DMS 273 treated with DMSO at 0.1 percent for 48 hours (cell line): Measurements from ENCODE around the gene BABAM2.
"Not testable (repeated sequence)": the region's sequence is repeated elsewhere in the genome, so short reads cannot be mapped to it uniquely, and the experiment has no call there.

ENCODE experiments used
- DNase-seq: peaks from one replicate; lab custom pipeline; 2025; lab: John Stamatoyannopoulos, UW

BABAM2 gene

DNA sequence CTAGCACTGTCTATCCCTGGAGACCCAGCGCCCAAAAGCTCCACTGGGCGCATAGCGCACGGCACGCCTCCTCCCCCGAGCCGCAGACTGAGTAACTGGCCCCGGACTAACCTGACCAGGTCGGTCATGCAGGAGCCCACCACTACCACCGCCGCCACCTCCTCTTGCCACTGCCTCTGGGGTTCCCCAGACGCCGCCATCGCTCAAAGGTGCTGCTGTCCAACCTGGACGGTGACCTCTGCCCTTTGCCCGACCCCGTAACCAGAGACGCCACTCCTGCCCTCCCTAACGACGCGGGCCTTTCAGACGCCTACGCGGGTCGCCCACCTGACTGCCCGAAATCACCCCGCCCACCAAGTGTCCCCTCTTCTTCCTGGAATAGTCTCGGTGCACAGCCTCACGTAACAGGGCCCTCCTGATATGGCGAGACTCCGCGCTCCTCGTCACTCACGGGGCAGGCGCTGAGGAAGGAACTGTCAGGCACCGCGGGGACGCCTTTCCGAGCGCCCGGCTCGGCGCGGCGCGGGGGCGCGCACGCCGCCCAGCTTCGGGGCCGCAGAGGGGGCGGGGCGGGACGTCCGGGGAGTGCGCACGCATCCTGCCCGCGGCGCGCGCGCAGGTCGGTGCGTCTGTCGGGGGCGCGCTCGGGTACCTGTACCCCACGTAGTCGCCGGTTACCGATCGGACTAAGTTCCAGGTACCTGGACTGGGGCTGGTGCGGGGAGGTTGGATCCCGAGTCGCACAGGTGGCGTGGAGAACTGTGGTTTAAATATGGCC is at the start of gene BABAM2, which contains the start of gene RBKS:
Gene BABAM2 (plus strand): TSS at position 584 of the 778 bp plus-strand sequence. CDS start 3,828 bp downstream, outside the sequence.
Gene RBKS (minus strand): TSS at position 242 of the 778 bp plus-strand sequence. CDS start 42 bp downstream, at position 200.
- DNase-seq: peak; percentile 58

DNA sequence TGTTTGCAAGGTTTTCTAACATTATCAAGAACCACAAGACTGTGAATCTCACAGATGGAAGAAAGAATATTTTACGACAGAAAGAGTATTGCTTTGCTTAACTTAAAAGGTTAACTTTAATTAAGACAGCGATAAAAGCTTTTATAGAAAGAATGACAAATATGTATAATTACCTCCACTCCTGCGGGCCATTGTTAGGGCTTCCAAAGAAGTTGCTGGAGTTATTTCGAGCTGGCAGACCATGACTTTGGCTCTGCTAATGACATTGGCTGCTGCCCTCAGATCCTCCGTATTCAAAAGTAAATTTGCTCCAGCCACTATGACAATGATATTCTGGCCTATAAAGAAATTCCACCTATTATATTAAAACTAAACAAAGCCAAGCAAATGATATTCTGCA is 47.6 kb upstream of the BABAM2 start:
- no peak for DNase-seq

DNA sequence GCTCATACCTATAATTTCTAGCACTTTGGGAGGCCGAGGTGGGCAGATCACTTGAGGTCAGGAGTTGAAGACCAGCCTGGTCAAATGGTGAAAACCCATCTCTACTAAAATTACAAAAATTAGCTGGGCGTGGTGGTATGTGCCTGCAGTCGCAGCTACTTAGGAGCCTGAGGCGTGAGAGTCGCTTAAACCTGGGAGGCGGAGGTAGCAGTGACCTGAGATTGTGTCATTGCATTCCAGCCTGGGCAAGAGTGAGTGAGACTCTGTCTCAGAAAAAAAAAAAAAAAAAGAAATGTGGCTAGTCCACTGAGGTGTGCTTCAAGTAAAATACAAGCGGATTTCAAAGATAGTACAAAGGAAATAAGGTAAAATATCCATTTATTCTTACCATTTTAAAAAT is 46.5 kb upstream of the BABAM2 start:
- DNase-seq: no peak

DNA sequence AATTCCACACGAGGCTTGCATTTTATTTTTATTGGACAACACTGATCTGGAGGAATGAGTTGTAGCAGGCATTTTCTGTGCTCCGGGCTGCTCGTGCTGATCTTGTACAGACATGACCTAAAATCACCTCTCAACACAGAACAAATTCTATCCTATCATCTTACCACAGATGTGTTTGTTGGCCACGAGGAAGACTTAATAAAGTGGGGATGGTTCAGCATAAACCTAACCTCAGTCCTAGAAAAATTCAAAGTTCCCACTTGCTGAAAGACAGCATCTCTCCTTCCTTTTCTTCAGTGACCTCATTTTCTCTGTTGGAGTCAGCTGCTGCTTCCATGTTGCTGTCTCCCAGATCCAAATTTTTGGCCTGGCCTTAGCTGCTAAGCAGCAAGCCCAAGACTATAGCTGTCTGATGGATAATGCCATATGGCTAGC is 45.7 kb upstream of the BABAM2 start:
- DNase-seq: peak; percentile 62

DNA sequence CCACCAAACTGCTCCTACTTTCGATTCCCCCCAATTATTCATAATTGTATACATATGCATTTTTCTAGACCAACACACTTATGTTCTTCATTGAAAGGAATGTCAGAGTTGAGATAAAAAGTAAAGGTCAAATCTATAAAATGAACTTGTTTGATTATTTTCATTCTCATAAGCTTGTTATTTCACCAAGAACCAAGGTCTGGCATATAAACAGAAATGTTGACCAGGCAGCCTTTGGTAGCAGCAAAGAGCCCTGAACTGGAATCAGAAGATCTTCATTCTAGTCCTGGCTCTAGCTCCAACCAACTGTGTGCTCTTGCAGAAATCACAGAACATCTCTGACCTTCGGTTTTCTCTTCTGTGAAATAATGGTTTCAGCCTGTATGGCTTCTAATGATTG is 43.2 kb upstream of the BABAM2 start:
- DNase-seq: no peak

DNA sequence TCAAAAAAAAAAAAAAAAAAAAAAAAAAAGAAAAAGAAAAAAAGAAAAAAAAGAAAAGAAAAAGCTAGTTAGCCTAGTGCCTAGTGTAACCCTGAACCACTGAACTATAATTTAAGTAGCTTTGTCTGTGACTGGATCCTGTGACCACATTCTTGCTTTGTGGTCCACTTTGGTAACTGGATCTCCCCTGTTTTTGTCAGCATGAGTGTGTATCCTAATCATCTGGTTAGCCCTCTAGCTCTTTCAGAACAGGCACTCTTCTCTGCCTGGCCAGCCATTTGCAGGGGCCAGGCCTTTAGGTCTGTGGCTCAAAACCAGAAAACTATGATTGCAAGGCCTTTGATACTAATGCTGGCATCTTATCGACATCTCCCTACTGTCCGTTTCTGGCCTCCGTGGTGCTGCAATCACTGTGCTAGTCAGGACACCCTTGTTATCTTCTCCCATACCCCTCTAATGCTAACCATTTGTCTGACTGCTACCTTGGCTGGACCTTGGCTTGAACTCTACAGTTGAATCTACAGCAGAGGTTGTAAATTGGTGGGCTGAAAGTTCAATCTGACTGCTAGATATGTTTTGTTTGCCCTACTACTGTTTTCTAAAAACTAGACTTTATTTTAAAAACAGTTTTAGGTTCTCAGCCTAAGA is 40.8 kb upstream of the BABAM2 start:
- DNase-seq: no peak

DNA sequence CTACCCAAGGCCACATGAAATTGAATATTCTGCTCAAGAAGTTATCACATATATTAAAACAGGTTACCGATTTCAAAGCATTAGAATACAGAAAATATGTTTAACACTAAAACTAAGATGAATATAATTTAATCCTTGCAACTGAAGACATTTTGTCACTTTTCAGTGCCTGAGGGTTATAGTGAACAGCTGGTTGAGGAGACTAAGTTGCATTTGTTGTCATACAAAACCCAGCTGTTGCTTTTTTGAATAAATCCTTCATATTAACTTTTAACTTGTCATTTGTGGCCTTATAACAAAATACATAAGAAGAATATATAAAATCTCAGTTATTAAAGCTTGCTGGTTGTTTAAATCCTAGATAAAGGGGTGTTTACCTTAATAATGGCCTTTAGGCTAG is 37.8 kb upstream of the BABAM2 start:
- DNase-seq: no peak

DNA sequence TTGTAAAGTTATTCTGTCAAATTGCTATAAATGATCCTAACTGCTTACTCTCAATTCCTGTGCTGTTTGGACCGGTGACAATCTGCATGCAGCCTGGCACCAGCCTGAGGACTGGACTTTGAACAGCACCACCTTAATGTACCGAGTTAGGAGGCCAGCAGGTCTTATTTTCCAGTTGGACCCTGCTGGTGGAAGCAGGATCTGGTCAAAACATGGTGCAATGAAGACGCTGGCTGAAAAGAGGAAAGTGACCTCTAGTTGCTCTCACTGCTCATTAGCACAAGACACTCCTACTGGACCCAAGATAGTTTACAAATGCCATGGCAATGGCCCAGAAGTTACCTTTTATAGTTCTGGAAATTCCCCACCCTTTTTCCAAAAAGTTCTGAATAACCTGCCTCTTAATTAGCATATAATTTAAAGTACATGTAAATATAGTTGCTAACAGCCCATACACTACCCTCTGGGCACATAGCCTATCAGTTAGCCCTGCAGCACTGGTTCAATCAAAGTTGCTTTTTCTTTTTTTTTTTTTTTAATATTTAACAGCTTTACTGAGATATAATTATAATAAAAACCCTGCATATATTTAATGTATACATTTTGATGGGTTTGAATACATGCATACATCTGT is 36.2 kb upstream of the BABAM2 start:
- DNase-seq: no peak

DNA sequence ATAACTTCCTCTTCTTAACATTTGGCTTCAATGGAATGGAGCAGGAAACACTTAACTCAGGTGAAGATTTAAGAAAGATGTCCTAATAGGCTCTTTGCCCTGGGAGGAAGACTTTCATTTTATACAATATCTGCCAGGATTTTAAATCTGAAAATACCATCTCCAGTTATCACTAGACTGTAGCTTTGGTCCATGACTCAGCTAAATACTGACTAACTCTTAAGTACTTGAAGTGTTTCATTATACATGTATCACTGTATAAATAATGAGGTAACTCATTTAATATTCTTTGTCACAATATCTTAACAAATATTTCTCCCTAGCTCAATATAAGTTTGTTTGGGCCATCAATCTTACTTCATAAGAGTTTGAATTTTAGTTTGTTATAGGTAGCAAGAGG is 35.1 kb upstream of the BABAM2 start:
- no peak for DNase-seq

DNA sequence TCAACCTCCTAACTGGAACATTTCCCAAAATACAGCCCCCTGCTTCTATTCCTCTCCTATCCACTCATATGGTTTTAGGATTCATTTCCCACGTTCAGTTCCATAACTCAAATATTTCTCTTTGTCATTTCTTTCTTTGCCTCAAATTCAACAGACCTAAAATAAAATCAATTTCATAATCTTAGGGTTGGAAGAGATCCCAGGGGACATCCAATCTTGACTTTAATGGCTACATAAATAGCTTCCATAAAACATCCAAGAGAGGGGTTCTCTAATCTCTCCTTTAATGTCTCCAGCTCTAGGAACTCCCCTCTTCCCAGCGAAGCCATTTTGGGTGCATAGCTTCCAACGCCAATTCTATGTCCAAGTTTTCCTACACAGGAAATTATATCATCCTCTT is 34.1 kb upstream of the BABAM2 start:
- DNase-seq: no peak

DNA sequence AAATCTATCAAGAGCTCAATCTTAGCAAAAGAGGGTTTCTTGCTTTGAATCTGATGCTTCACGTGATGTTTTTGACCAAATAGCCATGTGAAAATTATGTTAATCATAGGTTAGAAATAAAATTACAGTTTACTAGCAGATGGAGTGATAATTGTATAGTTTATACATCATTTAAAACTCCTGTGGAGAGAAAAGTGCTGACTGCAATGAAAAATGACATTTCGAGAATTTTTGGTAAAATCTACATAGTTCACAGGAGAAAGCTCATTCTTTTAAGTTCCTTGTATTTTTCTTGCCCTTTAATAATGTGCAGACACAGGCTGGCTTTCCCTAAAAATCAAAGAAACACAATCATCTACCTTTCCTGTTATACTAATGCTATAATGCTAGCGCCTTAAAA is 33.6 kb upstream of the BABAM2 start:
- DNase-seq: no peak

DNA sequence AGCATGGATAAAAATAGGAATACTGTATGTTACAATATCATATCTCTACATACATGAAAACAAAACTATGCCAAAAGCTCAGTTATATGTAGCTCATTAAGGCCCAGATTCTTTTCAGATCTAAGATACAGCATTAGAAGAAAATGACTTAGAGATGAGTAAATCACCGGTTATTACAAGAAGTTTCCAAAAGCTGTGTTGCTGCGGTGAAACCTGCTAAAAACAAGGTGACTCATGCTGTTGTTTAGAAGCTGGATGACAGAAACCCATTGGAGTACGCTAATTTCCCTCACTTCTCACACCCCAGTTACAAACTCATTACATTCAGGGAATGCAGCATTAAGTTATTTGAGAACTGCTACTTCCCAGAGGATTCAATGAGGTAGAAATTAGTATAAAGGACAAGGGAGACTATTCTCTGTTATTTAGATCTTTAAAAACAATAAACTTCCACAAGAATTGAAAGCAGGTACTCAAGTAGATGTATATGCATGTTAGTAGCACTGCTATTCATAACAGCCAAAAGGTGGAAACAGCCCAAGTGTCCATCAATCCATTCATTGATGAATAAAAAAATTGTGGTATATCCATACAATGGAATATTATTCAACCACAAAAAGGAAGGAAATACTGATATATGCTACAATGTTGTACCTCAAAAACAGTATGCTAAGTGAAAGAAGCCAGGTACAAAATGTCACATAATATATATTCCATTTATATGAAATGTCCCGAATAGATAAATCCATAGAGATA is 32.9 kb upstream of the BABAM2 start:
- DNase-seq: no peak

DNA sequence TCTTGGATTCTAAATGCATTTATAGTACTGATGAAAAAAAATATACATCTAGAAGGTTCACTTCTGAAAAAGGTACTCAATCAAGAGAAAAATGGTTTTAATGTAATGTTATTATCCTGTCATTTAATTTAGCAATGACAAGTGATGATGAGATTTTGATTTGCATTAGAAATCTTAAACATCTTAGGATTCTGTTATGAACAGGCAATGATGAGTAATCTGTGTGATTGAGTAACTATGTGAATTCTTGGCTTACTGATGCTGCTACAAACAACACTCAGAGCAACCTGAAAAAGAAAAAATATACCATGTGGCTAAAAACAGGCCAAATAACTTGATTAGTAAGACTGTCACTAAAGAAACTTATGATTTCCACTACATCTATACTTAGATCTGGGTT is 30.4 kb upstream of the BABAM2 start:
- DNase-seq: no peak

DNA sequence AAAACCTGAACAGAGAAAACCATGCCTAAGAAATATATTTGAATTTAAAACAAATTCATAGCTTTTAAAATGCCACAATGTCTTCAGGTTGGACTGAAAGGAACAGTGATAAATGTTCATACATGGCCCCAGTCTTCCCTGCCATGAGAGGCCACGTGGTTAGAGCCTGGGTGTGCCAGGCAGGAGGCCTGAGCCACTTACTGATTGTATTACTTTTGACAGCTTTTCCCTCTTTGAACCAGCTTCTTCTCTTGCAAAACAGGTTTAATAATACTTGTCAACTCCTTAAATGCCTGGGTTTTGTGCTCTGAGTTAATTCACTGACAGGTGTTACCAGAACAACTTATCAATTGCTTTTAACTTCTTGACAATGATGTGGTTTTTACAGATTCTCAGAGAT is 27.4 kb upstream of the BABAM2 start:
- no peak for DNase-seq

DNA sequence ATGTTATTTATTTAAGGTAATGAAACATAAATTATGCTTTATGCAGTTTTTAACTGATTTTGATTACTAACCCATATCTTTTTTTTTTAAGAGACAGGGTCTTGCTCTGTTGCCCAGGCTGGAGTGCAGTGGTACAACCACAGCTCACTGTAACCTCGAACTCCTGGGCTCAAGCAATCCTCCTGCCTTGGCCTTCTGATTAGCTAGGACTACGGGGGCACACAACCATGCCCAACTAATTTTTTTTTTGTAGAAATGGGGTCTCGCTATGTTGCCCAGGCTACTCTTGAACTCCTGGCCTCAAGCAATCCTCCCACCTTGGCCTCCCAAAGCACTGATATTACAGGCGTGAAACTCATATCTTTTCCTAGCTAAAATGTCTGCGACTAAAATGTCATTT is 26.6 kb upstream of the BABAM2 start:
- not testable (repeated sequence) for DNase-seq

DNA sequence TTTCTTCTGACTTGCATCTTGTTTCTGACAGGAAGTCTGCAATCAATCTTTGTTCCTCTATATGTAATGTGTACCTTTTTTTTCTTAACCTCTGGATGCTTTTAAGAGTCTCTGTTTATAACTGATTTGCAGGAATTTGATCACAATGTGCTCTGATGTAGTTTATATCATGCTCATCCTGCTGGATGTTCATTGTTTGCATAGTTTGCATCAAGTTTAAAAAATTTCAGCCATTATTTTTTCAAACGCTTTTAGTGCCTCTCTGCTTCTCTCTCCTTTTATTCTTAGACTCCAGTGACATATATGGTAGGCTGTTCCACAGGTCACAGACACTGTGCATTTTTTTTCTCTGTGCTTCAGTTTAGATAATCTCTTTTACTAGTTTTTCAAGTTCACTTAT is 24.3 kb upstream of the BABAM2 start:
- DNase-seq: no peak

DNA sequence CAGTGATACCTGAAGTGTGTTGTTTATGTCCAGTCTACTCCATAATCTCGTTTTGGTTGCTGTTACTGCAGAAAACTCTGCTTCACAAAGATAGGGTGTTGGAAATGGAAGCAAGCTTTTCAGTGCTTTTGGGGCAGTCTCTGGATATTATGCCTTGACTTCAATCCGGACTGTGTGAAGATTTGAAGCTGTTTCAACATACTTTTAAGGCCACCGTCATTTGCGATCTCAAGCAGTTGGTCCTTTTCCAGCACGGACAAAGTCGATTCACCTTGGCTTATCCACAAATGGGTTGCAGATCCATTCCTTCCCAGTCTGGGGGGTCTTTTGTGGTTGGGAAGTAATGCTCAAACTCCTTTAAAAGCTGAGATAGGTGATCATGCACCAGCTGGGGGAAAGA is 20.8 kb upstream of the BABAM2 start:
- no peak for DNase-seq

DNA sequence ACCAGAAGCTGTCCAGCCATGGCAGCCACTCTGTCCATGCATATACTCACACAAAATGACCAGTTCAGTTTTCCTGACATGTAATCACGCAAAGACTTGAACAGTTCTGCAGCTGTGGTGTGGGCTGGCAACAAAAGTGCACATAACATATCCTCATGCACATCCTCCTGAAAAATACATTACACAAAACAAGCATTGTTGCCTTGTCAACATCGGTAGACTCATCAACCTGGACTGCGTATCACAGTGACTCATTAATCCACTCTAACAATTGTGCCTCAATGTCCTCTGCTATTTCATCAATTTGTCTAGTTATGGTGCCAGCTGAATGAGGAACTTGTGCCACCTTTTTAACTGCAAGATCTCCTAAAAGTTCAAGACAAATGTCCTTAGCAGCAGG is 19.8 kb upstream of the BABAM2 start:
- DNase-seq: no peak

DNA sequence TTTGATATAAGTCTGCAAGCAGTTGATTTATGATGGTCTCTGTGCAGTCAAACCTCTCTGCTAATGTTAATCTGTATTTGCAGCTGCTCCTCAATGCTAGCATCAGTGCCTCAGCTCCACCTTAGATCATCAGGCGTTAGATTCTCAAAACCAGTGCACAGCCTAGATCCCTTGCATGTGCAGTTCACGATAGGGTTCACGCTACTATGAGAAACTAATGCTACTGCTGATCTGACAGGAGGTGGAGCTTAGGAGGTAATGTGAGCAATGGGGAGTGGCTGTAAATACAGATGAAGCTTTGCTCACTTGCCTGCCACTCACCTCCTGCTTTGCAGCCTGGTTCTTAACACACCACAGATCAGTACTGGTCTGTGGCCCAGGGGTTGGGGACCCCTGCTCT is 18.7 kb upstream of the BABAM2 start:
- DNase-seq: no peak

DNA sequence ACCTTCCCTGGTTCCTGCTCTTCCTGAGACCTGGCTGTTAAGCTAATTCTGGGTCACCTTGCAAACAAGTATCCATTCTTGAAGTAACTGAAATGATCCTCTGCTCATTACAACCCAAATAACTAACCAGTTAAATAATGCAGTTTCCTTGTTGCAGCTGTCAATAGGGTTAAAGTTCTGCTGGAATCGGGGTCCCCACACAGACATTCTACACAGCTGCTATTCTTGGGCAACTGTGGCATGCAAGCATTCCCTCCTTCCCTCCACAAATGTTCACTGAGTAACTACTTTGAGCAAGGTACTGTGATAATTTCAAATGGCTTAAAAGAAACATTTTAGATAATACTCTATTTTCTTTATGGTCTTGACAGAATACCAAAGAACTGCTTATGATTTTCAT is 17.4 kb upstream of the BABAM2 start:
- DNase-seq: no peak

DNA sequence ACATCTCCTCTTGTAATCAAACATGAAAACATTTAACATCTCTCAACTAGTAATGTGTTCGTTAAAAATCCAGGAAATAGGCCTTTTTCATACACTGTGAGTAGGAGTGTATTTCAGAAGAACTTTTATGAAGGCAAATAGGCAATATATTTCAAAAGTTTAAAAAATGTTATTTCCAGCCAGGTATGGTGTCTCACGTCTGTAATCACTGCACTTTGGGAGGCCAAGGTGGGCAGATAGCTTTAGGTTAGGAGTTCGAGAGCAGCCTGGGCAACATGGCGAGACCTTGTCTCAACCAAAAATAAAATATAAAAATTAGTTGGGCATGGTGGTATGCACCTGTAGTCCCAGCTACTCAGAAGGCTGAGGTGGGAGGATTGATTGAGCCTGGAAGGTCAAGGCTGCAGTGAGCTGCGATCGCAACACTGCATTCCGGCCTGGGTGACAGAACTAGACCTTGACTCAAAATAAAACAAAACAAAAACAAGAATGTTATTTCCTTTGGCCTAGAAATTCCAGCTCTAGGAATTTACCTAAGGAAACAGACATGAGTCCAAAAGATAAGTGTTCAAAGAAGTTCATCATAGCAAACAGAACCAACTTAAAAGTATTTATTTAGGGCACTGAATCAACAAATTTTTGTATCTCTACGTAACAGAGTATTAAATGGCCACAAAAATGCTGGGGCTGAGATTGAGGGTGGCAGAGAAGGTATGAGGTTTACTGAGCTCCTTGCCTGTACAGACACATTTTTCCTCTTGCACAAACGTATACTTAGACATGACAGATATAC is 15.2 kb upstream of the BABAM2 start:
- DNase-seq: no peak

DNA sequence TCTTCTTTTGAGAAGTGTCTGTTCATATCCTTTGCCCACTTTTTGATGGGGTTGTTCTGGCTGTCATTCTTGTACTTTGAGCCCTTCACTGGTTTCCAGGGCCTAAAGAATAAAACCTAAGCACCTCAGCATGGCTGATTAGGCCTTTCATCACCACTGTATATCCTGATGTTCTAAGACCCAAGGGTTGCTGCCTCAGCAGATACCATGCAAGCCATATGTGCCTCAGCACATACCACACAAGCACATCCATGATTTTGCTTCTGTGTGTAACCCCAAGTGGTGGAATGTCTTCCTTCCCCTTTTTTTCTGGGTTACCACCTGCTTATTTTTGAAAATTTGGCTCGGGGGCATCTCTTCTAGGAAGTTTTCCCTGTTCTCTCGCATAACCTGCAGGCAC is 11.7 kb upstream of the BABAM2 start:
- DNase-seq: no peak
